ENCODE data around the gene TAS1R3.

TAS1R3 gene

GRCh38 chr1:1295154-1295923, 35.7 kb upstream of the TAS1R3 start:
- no peak for DNase-seq

- DNase-seq = no peak
Observed at GRCh38 chr1:1296070-1297061, 34.7 kb upstream of the TAS1R3 start.

GRCh38 chr1:1297802-1298424, 33.2 kb upstream of the TAS1R3 start:
- no peak for DNase-seq

GRCh38 chr1:1298861-1299685, 32.0 kb upstream of the TAS1R3 start:
- DNase-seq = peak; percentile 18

- DNase-seq = peak; percentile 21
Observed at GRCh38 chr1:1299686-1300351, 31.3 kb upstream of the TAS1R3 start.

GRCh38 chr1:1300352-1300739, 30.7 kb upstream of the TAS1R3 start:
- no peak for DNase-seq

GRCh38 chr1:1302006-1302430, 29.1 kb upstream of the TAS1R3 start:
- DNase-seq = peak; percentile 12

GRCh38 chr1:1302951-1303509, 28.1 kb upstream of the TAS1R3 start:
- DNase-seq = no peak

GRCh38 chr1:1303736-1304135, 27.3 kb upstream of the TAS1R3 start:
- DNase-seq = no peak

GRCh38 chr1:1304331-1305299, 26.5 kb upstream of the TAS1R3 start:
- DNase-seq = peak; percentile 53

GRCh38 chr1:1305300-1306069, 25.6 kb upstream of the TAS1R3 start:
- peak; percentile 60 for DNase-seq

- peak; percentile 12 for DNase-seq
Observed at GRCh38 chr1:1306070-1306660, 24.9 kb upstream of the TAS1R3 start.

GRCh38 chr1:1306661-1307260, 24.3 kb upstream of the TAS1R3 start:
- no peak for DNase-seq

GRCh38 chr1:1307261-1307922, 23.7 kb upstream of the TAS1R3 start:
- peak; percentile 66 for DNase-seq

GRCh38 chr1:1307923-1308755, 22.9 kb upstream of the TAS1R3 start, which contains the start of the genes ACAP3 and PUSL1:
TSS of gene ACAP3 (minus strand) at chr1:1307930. CDS start at chr1:1307815, 115 bp downstream.
TSS of gene PUSL1 (plus strand) at chr1:1308597. CDS start at chr1:1308644, 47 bp downstream.
- DNase-seq = peak; percentile 96

GRCh38 chr1:1308756-1309250, 22.3 kb upstream of the TAS1R3 start:
- peak; percentile 31 for DNase-seq

Measured in OCI-M1 (cell line).